Measurements from ENCODE around the gene NACA2. TPM values are rescaled to one million over a fixed set of nuclear protein-coding genes. Genes with fewer than 3 reads are reported as not detected.
"Not testable (repeated sequence)": the region's sequence is repeated elsewhere in the genome, so short reads cannot be mapped to it uniquely, and the experiment has no call there.

Gene NACA2
- polyA plus RNA-seq, 1 donor, result 3.3 TPM

DNA sequence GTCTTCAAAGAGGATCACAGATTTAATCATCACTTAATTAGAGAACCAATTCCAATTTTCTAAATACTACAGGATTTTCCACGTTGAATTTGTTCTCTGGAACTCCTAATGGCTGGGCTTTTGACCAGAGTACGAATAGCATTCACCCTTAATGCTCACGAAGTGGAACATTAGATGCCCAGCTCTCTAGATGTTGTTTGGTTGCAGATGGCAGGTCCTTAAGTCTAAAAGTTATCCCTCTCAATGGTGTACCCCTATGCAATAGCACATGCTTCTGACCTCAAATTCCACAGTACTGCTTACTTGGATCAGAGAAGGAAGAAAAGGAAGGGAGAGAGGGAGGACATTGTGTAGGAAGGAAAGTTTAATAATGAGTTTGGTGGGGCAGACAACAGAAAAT, 8.6 kb upstream of the NACA2 start:
- DNase-seq, result no peak

DNA sequence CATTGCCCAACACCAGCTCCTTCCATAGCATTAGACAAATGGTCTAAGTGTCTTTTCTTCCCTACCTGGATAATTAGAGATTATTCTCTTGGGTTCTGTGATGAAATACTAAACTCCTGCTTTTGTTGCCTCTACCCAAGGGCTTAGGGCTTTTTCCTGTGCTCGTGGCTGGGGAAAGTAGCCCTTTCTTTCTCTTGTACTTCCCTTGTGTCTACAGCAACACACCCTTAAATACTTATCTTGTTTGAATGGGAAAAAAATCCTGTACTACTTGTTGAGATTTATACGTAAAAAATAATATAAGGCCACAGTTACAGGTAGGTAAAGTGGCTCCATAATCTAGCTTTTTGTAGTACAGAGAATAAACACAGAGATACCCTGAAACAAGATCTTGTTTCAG, 7.0 kb upstream of the NACA2 start:
- DNase-seq, result no peak

DNA sequence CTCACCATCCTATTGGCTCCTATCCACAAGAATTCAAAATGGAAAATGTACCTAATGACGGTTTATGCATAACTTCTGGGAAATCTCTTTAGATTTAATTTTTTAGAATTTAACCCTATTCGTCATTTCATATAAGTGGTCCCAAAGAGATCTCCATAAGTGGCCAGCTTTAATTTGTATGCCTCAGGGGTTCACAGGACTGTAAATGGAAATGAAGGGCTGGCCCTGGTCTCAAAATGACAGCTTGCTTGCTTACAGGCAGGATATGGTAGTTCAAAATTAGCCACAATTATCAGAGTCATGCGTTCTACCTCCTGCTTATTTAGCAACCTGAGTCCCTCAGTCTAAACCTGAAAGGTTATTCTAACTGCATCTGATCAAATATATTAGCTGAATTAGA, 6.6 kb upstream of the NACA2 start:
- DNase-seq, result no peak

DNA sequence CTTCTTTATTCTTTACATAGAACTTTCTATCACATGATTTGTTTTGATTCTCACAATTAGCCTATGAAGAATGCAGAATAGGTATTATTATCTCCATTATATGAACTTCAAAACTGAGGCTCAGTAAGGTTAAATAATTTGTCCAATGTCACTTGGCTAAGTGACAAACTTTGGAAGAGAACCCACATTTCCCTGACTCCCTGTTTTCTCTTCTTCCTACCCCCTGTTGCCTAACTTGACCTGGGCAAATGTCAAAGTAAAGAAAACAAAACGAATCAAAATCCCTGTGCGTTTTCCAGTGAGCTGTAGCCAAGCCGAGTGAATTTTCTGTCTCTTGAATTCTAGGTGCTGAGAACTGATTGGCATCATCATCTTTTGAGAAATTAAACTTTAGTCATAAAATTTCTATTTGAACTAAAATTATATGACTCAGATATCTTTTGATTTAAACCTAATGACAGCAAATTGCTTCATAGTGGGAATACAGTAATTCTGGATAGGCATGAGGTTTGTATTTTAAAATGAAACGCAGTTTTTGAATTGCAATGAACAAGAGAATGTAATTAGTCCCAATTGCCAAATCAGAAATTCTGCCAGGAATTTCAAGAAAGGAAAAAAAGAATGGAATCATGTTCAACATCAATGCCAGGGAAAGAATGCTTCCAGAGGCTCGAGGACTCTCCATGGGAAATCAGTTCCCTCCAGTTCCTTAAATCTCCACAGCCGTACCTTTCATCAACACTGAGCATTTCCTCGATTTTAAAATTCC, 4.6 kb upstream of the NACA2 start:
- no peak for DNase-seq

DNA sequence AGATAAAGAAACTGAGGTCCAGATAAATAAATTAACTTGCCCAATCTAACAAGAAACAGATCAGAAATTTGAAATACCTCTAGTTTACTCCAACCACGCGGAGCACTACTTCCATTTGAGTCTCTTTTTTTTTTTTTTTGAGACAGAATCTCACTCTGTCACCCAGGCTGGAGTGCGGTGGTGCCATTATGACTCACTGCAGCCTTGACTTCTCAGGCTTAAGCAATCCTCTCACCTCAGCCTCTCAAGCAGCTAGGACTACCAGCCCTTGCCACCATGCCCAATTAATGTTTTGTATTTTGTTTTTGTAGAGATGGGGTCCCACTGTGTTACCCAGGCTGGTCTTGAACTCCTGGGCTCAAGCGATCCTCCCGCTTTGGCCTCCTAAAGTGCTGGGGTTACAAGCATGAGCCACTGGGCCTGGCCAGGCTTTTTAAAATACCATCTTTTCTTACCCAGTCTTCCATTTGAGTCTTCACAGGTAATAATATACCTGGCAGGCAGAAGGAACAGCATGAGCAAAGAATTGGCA, 3.3 kb upstream of the NACA2 start:
- no peak for DNase-seq

DNA sequence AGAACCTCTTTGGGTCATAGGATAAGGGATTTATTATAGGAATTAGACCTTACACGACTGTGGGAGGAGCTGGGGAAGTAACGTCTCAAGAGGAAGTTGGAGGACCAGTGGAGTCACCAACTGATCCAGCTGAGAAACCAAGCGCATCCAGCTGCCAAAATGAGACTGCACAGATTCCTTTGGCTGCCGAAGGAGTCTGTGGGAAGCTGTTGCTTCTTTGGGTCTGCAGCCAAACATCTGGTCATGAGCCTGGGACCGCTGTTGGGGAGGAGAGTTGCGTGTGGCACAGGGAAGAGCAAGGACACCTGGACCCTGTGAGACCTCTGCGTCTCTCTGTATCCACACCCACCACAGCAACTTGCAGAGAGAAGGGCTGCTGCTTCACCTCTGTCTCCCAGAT, 2.4 kb upstream of the NACA2 start:
- DNase-seq, result no peak

DNA sequence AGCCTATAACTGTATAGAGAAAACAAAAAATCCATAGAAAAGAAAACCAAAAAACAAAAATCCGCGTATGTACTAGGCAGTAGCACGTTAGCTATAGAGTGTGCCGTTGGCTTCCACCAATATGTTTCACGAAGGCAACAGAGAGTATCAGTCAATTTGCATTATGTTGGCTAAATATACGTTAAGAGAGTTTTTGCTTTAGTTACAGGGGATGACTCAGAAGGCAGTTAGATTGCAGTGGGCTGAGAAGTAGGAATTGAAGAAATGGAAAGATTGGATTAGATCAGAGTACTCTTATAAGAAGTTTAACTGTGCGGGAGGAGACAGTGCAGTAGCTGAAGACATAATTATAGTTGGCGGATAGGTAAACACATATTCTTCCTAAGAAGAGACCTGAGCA, 911 bp upstream of the NACA2 start:
- DNase-seq, result no peak

DNA sequence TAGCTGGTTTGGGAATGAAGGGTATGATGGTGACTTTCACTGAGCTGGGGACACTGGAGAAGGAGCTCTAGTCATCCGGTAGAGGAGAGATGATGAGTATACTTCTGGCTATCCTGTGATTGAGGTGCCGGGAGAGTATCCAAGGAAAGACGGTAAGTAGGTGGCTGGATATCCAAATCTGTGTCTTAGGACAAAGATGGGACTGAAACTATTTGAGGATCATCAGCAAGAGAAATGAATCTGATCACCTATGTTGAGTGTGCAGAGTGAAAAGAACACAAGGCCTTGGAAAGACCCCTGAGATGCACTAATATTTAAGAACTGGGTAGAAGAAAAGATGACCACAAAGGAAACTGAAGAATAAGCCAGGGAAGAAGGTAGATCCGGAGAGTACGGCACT, 1.0 kb downstream of the NACA2 start:
- DNase-seq, result no peak

DNA sequence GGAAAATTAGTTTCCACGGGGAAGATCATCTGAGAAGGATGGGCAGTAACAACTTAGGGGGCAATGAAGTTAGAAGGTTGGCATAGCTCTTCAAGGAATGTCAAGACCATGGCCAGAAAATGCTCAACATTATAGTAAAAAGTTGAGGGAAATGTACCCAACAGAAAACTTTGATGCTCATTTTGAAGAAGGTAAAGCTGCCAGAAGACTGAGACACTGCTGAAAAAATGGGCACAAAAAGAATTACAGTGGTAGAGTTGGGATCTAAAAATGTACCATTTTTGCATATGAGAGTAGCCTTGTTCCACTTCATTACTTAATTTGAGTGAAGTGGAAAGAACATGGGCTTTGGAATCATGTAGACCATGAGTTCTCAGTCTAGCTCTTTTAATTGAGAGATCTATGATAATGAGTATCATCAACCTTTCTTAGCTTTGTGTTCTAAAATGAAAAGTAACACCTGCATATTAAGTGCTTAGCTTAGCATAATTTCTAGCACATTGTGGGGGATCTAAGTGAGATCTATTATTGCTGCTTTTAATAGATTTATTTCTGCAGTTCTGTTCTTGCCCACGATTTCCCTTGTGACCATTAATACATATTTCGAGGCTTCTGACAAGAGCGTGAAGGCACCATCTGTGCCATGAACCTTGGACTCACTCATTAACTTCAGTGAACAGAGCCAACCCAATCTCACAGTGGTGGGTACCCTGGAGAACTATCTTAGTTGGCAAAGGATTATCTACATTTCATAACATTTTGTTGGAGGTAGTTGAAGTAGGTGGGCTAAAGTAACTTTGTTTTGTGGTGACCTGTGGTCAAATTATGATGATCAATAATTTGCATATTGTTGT, 3.0 kb downstream of the NACA2 start:
- DNase-seq, result no peak

DNA sequence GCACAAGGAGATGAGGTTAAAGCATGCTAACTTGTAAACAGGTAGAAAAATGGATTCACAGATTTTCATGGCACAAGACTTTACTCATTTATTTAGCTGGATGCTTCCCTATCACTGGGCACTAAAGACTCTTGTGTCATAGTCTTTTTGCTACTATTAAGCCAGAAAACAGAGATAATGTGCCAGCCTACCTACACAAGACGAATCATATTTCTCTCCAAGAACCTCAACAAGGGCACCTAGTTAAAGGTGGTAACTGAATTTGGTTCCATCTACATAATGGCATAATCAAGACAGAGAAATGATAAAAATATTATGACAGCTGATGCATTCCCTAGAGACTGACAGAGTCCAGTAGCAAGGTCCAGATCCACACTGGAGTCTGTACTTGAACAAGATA, 3.8 kb downstream of the NACA2 start:
- no peak for DNase-seq

DNA sequence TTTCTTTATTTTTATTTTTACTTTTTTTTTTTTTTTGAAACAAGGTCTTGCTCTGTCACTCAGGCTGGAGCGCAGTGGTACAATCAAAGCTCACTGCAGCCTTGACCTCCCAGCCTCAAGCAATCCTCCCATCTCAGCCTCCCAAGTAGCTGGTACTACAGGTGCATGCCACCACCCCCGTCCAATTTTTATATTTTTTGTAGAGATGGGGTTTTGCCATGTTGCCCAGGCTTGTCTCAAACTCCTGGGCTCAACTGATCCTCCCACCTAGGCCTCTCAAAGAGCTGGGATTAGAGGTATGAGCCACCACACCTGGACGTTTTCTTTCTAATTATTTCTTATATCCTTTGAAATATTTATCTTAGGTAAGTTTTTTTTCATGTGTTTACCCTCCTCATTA, 4.4 kb downstream of the NACA2 start:
- DNase-seq, result not testable (repeated sequence)

DNA sequence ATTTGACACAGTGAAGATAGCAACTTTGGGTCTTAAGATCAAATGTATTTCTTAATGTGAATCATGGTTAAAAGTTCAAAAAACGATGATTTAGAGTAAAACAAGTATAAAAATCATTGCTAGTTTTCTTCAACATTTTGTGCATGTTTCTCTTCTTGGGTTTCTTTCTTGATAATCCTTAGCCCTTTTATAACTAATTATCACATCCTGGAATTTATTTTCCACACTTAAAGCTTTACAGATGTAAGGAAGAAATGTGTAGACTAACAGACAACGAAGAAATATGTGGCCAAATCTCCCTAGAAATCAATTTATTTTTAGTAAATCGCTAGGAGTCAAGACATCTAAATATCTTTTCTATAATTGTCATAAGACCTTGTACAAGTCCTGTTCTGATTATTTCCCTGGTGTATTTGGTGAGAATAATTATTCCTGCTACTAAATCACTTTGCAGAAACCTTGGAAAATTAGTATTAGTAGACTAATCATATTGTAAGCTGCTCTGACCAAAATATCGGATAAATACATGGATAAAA, 4.9 kb downstream of the NACA2 start:
- no peak for DNase-seq

DNA sequence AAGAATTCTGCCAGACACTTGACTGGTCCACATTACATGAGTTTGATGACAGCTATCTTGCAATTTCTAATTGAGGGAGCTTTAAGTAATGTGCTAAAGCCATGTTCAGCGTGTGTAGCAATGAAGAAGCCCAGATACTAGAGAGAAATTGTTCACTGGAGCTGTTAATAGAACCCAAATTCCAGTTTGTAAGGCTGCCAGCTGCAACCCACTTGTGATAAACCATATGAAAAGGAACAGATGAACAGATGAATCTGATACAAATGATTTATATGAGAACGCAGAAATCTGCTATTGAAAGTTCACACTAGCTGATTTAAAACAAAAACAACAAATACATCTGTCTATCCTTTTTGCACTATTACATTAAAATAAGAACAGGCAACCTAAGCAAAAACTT, 6.2 kb downstream of the NACA2 start:
- no peak for DNase-seq

DNA sequence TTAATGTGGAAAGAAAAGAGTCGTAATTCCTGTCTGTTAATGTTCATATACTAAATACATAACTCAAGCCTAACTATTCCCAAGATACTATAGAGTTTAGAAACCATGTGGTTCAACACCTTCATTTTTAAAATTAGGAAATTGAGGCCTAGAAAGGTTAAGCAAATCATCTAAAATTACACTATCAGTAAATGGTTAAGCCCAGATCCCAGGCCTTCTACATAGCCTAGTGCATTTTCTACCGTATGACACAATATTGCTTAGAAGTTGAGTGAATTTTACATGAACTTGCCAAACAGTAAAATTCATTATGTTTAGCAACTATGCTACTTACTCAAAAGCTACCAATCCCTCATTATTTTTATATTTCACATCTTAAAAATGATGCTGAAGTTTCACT, 6.8 kb downstream of the NACA2 start:
- no peak for DNase-seq

DNA sequence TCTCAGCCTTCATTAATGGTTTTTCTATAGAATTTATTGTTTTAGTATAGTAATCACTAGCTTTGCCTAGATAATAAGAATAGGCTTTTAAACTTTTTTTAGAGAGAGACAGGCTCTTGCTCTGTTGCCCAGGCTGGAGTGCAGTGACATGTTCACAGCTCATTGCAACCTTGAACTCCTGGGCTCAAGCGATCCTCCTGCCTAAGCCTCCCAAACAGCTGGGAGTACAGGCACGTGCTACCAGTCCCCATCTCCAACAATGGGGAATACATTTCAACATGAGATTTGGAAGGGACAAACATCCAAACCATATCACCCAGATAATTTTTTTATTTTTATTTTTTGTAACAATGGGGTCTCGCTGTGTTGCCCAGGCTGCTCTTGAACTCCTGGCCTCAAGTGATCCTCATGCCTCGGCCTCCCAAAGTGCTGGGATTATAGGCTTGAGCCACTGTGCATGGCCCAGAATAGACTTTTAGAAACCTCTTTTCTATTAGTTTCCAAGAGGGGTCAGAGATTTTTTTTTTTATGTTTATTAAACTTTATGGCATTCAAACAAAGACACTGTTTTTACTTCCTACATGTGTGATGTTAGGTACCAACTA, 7.3 kb downstream of the NACA2 start:
- DNase-seq, result no peak

DNA sequence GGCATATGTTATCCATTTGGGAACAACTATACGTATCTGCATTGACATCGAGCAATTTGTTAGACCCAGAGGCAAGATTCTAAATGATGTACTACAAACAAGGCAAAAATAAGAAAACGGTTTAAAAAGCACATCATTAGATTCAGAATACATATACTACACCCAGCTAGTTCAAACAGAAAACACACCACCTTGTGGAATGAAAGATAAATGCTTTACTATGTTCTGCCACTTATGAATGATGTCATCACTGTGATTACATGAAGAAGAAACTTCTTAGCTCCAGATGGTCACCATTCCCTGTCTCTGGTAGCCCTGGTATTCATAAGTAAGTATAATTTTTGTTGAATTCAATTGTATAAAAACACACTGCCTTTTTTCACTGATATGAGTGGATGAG, 7.8 kb downstream of the NACA2 start:
- DNase-seq, result peak; percentile 8

DNA sequence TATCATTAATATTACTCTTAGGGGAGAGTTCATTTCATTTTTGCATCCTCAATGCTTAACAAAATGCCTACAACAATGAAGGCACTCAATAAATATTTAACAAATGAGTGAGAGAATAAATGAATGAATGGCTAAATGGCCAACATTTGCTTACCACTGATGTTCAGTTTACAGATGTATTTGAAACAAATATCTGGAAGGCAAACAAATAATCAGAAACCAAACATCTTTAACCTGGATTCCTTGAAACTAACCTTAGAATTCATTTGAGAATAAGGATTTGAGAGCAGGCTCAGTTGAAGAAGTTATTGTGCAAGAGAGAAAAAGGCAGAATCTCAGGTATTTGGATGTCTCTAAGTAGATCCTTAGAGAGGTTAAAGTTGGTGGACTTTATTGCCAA, 8.4 kb downstream of the NACA2 start:
- no peak for DNase-seq

DNA sequence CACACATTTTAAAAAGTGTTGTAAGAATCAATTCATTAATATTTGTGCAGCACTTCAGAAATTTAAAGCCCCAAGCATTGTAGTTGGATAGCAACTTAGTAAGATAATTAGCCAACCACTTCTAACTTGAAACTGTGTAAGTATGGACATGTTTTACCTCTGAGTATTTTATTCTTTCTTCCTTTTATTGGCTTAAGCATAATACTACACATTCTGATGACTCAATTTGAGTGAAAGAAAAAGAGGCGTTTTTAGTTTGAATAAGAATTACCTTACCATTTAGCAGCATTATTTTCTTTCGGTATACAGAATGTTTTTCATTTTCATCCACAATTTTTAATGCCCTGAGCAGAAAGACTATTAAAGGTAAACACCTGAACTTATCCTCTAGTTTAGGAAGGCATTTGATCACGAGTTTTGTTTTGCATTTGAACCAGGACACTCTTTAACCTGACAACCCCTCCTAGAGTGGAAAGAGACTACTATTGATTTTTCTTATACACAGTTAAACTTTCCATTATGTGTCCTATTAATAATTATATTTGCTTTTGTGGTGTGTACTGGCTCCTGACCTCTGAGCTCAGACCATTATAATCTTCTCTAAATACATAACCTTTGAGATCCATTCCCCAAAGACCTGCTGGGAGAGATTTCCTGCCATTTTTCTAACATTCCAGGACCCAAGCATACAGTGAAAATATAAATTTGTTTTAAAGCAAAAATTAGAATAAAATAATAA, 9.2 kb downstream of the NACA2 start:
- no peak for DNase-seq

DNA sequence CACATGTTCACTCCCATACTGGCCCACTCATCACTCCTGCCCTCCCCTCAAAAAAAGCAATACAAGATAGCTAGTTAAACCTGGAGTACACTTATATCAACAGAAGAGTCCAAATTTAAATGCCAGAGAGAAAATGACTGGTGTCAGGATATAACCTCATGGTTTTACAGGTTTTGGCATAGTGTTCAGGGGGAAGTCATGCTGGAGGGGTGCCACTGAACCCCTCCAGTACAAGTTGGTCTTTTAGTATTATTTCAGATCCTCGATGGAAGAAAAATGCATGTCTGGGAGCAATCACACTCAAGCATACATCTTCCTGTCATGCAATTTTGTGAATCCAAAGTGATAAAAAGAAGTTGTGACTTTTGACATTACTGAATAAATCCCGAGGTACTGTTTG, 10.5 kb downstream of the NACA2 start:
- no peak for DNase-seq

DNA sequence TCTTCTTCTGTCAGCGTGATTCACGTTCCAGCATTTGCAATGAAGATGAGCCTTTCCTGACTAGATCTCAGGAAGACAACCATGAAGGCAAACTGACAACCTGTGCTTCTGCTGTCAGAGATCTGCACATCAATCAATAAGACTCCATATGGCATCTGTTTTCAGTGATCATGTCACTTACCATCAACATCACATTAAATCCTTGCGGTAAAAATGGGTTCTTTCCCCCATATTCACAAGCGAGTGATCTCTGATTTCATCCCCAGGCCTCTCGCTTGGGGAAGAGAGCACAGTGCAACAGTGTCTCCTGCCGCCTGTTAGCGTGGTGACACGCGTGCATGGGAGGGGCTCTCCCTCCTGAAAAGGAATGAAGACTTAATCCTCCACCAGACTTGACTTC, 11.1 kb downstream of the NACA2 start:
- DNase-seq, result no peak

DNA sequence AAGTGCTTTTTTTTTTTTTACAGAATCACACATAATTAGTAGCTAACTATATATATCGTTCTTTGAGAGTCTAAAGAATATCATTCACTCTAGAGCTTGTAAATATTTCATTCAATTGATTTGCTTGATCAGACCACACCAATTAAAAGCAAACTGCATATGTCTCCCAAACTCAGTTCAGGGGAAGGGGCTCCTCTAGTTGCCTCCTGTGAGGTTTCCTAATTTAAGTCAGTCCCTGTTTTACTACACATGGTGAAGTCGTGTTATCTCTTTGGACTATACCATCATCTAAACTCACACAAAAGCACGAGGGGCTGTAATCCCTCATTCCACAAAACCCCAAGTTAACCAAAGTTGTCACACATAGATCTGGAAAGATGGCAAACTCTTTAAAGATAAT, 11.7 kb downstream of the NACA2 start:
- DNase-seq, result no peak

DNA sequence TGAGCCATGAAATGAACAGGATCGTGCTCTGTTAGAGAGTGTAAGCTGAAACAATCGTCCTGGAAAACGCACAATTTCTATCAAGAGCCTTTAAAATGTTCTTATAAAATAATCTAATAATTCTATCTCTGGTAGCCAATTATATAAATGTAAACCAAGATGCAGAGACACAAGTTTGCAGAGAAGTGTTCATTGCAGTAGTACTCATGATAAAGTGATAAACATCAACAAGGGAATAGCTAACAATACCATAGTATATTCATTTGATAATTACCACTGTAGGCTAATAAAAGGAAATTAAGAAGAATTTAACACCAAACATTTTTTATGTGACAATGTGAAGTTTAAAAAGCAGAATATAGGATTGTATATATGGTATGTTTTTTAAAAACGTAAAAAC, 12.4 kb downstream of the NACA2 start:
- no peak for DNase-seq

Data from left kidney (tissue), 2 donors.